ENCODE results near the gene TMEM54.
"Not testable (repeated sequence)": the region's sequence is repeated elsewhere in the genome, so short reads cannot be mapped to it uniquely, and the experiment has no call there.

Gene TMEM54

GRCh38 chr1:32907435-32907834 lies 6.2 kb upstream of the TMEM54 start:
- no peak for TF ChIP-seq CTCF (IDR thresholded peaks at IDR 0.05; ENCODE audit: insufficient read depth, low read depth, low read length, missing control alignments)
- no peak for DNase-seq (ENCODE audit: low read depth)
- no peak overlapping the region for H3K4me3 ChIP-seq (ENCODE audit: low read depth, low read length)

DNA sequence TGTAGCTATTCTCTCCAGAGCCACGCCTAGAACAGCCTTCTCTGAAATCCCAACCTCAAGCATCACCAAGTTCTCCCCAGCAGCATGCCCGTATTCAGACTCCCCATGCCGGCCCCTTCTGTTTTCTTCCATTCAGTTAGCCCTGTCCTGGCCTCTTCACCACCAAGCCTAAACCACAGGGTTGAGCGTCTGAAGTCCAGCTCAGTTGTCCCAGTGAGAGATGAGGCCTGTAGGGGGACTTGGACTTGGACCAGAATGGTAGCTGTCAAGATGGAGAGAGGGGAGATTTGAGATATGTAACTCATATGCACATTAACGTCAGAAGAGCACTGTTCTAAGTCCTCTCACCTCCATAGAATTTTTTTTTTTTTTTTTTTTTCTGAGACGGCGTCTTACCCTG lies 5.5 kb upstream of the TMEM54 start:
- TF ChIP-seq CTCF (IDR thresholded peaks at IDR 0.05; ENCODE audit: insufficient read depth, low read depth, low read length, missing control alignments) = no peak
- DNase-seq (ENCODE audit: low read depth) = no peak
- H3K4me3 ChIP-seq (ENCODE audit: low read depth, low read length) = no peak overlapping the region

DNA sequence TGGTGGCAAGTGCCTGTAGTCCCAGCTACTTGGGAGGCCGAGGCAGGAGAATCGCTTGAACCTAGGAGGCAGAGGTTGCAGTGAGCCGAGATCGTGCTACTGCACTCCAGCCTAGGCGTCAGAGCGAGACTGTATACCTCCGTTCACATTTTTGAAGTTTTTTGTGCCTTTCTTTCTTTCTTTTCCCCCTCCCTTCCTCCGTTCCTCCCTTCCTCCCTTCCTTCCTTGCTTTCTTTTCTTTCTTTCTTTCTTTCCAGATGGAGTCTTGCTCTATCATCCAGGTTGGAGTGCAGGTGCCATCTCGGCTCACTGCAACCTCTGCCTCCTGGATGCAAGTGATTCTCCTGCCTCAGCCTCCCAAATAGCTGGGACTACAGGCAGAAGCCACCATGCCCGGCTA lies 4.4 kb upstream of the TMEM54 start:
- not testable (repeated sequence) for DNase-seq (ENCODE audit: low read depth); H3K4me3 ChIP-seq (ENCODE audit: low read depth, low read length)

- no peak for TF ChIP-seq CTCF (IDR thresholded peaks at IDR 0.05; ENCODE audit: insufficient read depth, low read depth, low read length, missing control alignments)
- DNase-seq (ENCODE audit: low read depth) = no peak
- no peak overlapping the region for H3K4me3 ChIP-seq (ENCODE audit: low read depth, low read length)
These were observed 3.6 kb upstream of the TMEM54 start for GRCh38 chr1:32904797-32905196.

DNA sequence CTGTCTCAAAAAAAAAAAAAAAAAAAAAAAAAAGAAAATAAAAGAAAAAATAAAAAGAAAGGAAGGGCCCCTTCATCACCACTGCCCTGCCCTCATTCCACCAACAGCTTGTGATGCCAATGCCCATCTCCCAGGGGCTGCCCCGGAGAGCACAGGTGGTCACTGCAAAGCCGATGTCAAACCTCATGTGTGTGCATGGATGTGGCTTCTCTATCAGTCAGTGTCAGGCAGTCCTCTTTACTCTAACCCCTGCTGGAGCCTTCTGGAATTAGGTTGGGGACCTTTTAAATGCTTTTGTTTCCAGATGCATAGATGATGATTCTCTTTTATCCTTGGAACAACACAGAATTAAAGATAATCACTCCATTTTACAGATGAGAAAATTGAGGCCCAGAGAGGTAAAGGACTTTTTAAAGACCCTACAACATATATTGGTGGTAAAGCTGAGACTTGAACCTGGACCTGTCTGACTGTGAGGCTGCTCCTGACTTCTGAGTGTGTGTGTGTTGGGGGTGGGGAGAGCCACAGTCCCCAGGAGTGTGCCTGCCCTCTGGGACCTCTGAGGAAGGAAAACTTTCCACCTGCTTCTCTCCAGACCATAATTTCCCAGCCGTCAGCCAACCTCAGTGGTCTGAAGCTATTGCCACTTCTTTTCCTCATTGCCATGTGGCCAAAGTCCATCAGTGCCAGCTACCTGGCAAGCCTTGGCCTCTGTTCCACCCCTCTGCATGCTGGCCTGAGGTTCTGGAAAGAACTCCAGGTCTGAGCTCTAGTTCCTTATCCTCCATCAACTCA lies 3.0 kb upstream of the TMEM54 start:
- no peak for TF ChIP-seq CTCF (IDR thresholded peaks at IDR 0.05; ENCODE audit: insufficient read depth, low read depth, low read length, missing control alignments)
- DNase-seq (ENCODE audit: low read depth) = no peak
- no peak overlapping the region for H3K4me3 ChIP-seq (ENCODE audit: low read depth, low read length)

DNA sequence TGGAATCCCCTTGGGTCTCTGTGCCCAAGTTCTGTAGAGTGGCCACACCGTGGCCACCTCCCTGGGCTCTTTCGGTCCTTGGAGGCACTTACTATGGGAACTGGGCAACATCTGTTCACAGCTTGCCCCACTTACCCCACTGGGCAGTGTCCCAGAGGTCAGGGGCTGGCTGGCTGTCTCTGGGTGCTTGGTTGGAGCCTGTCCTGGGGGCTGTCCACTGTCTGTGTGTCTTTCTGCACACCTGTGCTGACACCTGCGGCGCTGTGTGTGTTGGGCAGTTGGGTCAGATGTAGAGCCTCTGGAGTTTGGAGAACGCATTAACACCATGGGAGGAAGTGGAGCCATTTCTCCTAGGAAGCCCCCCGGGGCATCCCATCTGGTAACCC lies 1.3 kb upstream of the TMEM54 start:
- H3K4me3 ChIP-seq (ENCODE audit: low read depth, low read length) = no peak overlapping the region
- TF ChIP-seq CTCF (IDR thresholded peaks at IDR 0.05; ENCODE audit: insufficient read depth, low read depth, low read length, missing control alignments) = no peak
- DNase-seq (ENCODE audit: low read depth) = no peak

DNA sequence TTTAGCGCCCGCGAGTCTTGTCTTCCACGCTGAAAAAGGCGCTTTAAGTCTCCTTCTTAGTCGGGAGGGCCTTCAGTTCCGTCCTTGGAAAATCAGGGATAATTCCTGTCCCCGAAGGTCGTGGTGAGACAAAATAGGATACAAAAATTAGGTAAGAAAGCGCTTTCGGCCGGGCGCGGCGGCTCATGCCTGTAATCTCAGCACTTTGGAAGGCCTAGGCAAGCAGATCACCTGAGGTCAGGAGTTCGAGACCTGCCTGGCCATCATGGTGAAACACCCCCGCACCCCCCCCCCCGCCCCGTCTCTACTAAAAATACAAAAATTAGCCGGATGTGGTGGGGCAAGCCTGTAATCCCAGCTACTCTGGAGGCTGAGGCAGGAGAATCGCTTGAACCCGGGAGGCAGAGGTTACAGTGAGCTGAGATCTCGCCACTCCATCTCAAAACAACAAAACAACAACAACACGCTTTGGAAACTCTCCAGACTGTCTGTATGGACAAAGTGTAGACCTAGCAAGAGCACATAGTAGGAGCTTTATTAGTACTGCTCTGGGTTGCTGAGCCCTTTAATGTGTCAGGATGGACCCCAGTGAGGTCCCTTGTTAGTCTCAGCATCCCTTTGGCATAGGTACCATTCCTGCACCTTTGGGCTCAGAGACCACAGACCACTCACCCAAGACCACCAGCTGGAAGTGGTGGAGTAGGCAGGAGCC lies 790 bp upstream of the TMEM54 start:
- no peak for TF ChIP-seq CTCF (IDR thresholded peaks at IDR 0.05; ENCODE audit: insufficient read depth, low read depth, low read length, missing control alignments)
- no peak for DNase-seq (ENCODE audit: low read depth)
- H3K4me3 ChIP-seq (ENCODE audit: low read depth, low read length) = peak overlapping the region; percentile 22

Measured in GM12865 (cell line).